ENCODE results near the gene RPL4. TPM values are rescaled to one million over a fixed set of nuclear protein-coding genes. Genes with fewer than 3 reads are reported as not detected.

Gene RPL4
- 2,649 and 2,706 TPM in 2 replicates for total RNA-seq

GRCh38 chr15:66504563-66505429, at the start of gene RPL4, which contains the start of gene ZWILCH:
Gene RPL4, minus strand, starts transcription at chr15:66504855. Its CDS starts 65 bp downstream, at chr15:66504790.
Gene ZWILCH, plus strand, starts transcription at chr15:66505326. Its CDS starts 13 bp downstream, at chr15:66505339.

DNA sequence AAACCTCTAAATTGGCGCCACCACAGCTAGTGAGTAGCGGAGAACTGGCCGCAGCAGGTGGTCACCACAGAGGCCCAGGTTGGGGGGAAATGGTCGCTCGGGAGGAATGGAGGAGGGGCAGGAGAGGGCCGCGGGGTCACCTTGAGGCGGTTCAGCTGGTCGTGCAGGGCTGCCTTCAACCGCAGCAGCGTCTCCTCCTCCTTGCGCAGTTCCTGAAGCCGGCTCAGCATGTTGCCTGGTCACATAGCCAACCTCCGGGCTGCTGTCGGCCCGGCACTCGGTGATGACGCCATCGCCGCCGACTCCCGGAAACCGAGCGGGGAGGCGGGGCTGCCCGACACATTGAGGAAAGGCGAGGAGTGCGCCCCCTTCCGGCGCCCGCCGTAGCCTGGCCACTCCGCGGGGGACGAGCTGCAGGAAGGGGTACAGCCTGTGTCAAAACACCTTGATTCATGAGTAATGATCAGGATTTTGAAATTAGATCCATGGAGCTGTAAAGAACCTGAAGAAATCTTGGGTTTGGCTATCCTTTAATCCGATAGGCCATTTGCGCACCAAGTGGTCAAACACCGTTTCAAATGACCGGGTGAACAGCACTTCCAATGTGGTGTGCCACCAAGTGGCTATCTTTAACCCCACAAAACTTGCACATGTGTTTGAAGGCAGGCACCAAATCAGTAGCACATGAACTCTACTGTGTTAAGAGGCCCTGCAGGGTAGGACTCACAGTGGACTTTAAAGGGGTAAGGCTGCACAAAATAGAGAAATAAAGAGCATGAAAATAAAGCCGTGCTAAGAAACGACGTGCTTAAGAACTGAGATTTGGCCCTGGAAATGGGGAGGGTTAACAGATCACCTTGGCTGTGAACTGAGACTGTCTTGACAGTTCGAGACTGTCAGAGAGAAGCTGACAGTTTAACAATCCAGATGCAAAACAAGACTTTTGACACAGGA, 6.9 kb downstream of the RPL4 start, which contains the start of gene SNAPC5:
TSS of gene SNAPC5 (minus strand) at position 261 of the 954 bp plus-strand sequence. CDS start at position 230, 31 bp downstream.

Other genes starting within 250 kb of the RPL4 start
- 26.0 and 27.6 TPM in 2 replicates for gene DIS3L, start 211.3 kb downstream of the RPL4 start, total RNA-seq
- 15.2 and 24.7 TPM in 2 replicates for gene TIPIN, start 148.2 kb downstream of the RPL4 start, total RNA-seq
- gene MAP2K1, start 117.9 kb downstream of the RPL4 start, total RNA-seq: 35.1 and 42.8 TPM in 2 replicates
- 16.0 and 36.2 TPM in 2 replicates for gene SNAPC5, start 7.1 kb downstream of the RPL4 start, total RNA-seq
- 15.2 and 39.3 TPM in 2 replicates for gene ZWILCH, start 471 bp upstream of the RPL4 start, total RNA-seq
- gene LCTL, start 61.1 kb upstream of the RPL4 start, total RNA-seq: 0.33 and 0.75 TPM in 2 replicates
- gene SMAD6, start 197.4 kb upstream of the RPL4 start, total RNA-seq: 11.0 and 11.3 TPM in 2 replicates